Neuronal stem cell (in vitro differentiated cells): Measurements from ENCODE around the gene FAM161A.
A peak's percentile ranks its signal among the peaks of the same experiment; 100 is the strongest.
"Not testable (repeated sequence)": the region's sequence is repeated elsewhere in the genome, so short reads cannot be mapped to it uniquely, and the experiment has no call there.

Source experiments
- DNase-seq: peaks from one replicate; pipeline ENCODE4 v3.0.0-alpha.2; 2013; ENCODE audit warnings: low spot score
- H2AFZ ChIP-seq: one replicate; pipeline ENCODE4 v1.6.1; 2013; ENCODE audit warnings: mild to moderate bottlenecking, low read length, inconsistent platforms
- H2AK5ac ChIP-seq: 2 replicates; pipeline ENCODE4 v1.6.1; 2013; ENCODE audit warnings: low read depth, mild to moderate bottlenecking, inconsistent platforms, low read length, moderate library complexity, mixed read lengths
- H2BK120ac ChIP-seq: 2 replicates; pipeline ENCODE4 v1.6.1; 2013; ENCODE audit warnings: low read depth, mild to moderate bottlenecking, inconsistent platforms, low read length, moderate library complexity, mixed read lengths
- H2BK12ac ChIP-seq: one replicate; pipeline ENCODE4 v1.6.1; 2013; ENCODE audit warnings: low read length, inconsistent platforms
- H2BK15ac ChIP-seq: 2 replicates; pipeline ENCODE4 v1.6.1; 2013; ENCODE audit warnings: mild to moderate bottlenecking, low read length, inconsistent platforms, mixed read lengths
- H2BK5ac ChIP-seq: one replicate; pipeline ENCODE4 v1.6.1; 2013; ENCODE audit warnings: inconsistent platforms, mild to moderate bottlenecking, low read length, moderate library complexity
- H3K14ac ChIP-seq: one replicate; pipeline ENCODE4 v1.6.1; 2013; ENCODE audit warnings: low read length, inconsistent platforms
- H3K18ac ChIP-seq: 2 replicates; pipeline ENCODE4 v1.6.1; 2013; ENCODE audit warnings: low read length, inconsistent platforms
- H3K23ac ChIP-seq: 2 replicates; pipeline ENCODE4 v1.6.1; 2013; ENCODE audit warnings: low read depth, mild to moderate bottlenecking, mixed read lengths, low read length, inconsistent platforms; ENCODE audit not compliant: poor library complexity
- H3K27ac ChIP-seq: replicated peaks from 3 replicates; pipeline ENCODE4 v1.5.1; 2013; ENCODE audit warnings: low read length, inconsistent platforms
- H3K27me3 ChIP-seq, 3 experiments: 2 replicates each; pipeline ENCODE4 v1.6.1; 2013; ENCODE audit warnings: low read length in 3 of 3, mild to moderate bottlenecking in 2 of 3, inconsistent platforms in 1 of 3, low read depth in 1 of 3, mixed read lengths in 1 of 3, moderate library complexity in 1 of 3; ENCODE audit not compliant: control insufficient read depth in 3 of 3, insufficient read depth in 3 of 3
- H3K36me3 ChIP-seq, 2 donors: replicated peaks in 1 of 2; 2 replicates each; pipeline ENCODE4 v1.6.1; 2013; ENCODE audit warnings: low read length in 2 of 2; ENCODE audit not compliant: control insufficient read depth in 2 of 2, insufficient read depth in 2 of 2
- H3K4ac ChIP-seq: 2 replicates; pipeline ENCODE4 v1.6.1; 2013; ENCODE audit warnings: inconsistent platforms, mild to moderate bottlenecking, low read length, moderate library complexity
- H3K4me1 ChIP-seq, 2 donors: 1 replicate in 1 of 2; 2 replicates in 1 of 2; pipeline ENCODE4 v1.6.1; 2013; ENCODE audit warnings: low read length in 2 of 2, low read depth in 1 of 2; ENCODE audit not compliant: control insufficient read depth in 2 of 2, insufficient read depth in 1 of 2
- H3K4me2 ChIP-seq: one replicate; pipeline ENCODE4 v1.6.1; 2013; ENCODE audit warnings: mild to moderate bottlenecking, low read length, inconsistent platforms; ENCODE audit not compliant: insufficient read depth, poor library complexity, severe bottlenecking
- H3K4me3 ChIP-seq, 2 donors: 2 replicates each; pipeline ENCODE4 v1.5.1; 2013; ENCODE audit warnings: low read length in 2 of 2, mild to moderate bottlenecking in 2 of 2, inconsistent platforms in 1 of 2, moderate library complexity in 1 of 2
- H3K79me1 ChIP-seq: one replicate; pipeline ENCODE4 v1.6.1; 2013; ENCODE audit warnings: low read depth, mild to moderate bottlenecking, inconsistent platforms, low read length, moderate library complexity
- H3K9ac ChIP-seq: one replicate; pipeline ENCODE4 v1.6.1; 2013; ENCODE audit warnings: mild to moderate bottlenecking, low read depth, low read length, inconsistent platforms; ENCODE audit not compliant: poor library complexity
- H3K9me3 ChIP-seq, 2 donors: replicated peaks in 1 of 2; 2 replicates each; pipeline versions ENCODE3 to v1.6.1; 2013; ENCODE audit warnings: low read length in 2 of 2, mild to moderate bottlenecking in 2 of 2, inconsistent platforms in 1 of 2, low read depth in 1 of 2, mixed read lengths in 1 of 2, moderate library complexity in 1 of 2; ENCODE audit not compliant: control insufficient read depth in 2 of 2, insufficient read depth in 1 of 2
- H4K8ac ChIP-seq: one replicate; pipeline ENCODE4 v1.6.1; 2013; ENCODE audit warnings: low read depth, mild to moderate bottlenecking, inconsistent platforms, low read length, moderate library complexity
- H4K91ac ChIP-seq: one replicate; pipeline ENCODE4 v1.6.1; 2013; ENCODE audit warnings: low read length, low read depth, mild to moderate bottlenecking, inconsistent platforms; ENCODE audit not compliant: poor library complexity
- WGBS, 2 donors: extraction: QIAGEN DNeasy Blood & Tissue Kit; methylation state at CpG; one replicate each; pipeline ENCODE4 v1.1.7; 2013; ENCODE audit warnings: missing lambda C conversion rate in 2 of 2, mixed read lengths in 1 of 2; ENCODE audit not compliant: insufficient read length in 2 of 2, insufficient replicate concordance in 1 of 2; ENCODE audit errors: extremely low coverage in 2 of 2; 5-methylcytosine and 5-hydroxymethylcytosine counted together

FAM161A gene

DNA sequence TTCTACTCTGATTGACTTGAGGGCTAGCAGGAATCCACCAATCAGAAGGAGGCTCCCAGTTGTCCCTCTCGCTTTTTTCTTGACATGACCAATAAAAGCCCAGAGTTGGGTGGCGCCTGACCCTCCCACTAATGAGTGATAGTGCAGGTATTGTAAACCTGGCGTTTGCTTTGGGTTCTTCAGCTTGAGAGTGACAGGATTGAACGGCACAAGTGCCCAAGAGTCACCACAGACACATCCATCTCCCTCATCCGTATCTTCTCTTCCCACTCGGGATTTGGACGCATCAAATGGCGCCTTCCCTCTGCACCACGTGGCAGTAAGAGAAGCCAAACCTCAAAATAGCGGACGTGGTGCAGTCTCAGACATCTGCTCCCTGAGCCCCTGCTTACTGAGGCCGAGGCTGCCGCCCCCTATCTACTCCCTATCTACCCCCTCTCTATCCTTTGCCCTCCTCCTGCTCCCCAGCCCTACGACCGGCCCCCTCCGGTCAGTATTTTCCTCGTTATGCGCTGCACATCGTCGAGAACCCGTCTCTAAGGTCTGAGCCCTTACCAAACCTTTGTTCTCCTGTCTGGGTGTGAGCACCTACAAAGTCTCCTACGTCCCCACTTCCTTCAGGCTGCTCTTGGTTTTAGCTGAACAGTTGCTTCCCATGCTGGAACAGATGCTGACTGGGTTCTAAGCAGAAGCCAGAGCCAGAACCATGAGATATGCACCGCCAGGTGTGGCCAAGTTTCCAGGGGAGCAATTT, 881 bp upstream of the FAM161A start:
- Histone ChIP-seq H4K8ac (no peak overlapping the region), H3K4me3 (peak overlapping the region; percentile 61 to 85), H3K14ac (no peak overlapping the region), H2AK5ac (no peak overlapping the region), H2BK15ac (peak overlapping the region; percentile 1), H3K4me1 (peaks cover 2% of the 10 kb centered on the region in 2 donors), H4K91ac (no peak overlapping the region), H2AFZ (peak overlapping the region; percentile 97), H3K9me3 (no peaks in the 10 kb centered on the region), H3K4me2 (peak overlapping the region; percentile 97), H3K27ac (peak overlapping the region; percentile 85), H3K9ac (peak overlapping the region; percentile 75), H3K36me3 (peaks cover 0 to 3% of the 10 kb centered on the region in 2 donors), H2BK5ac (no peak overlapping the region), H3K4ac (peak overlapping the region; percentile 37), H3K79me1 (no peaks in the 10 kb centered on the region), H2BK120ac (no peak overlapping the region), H2BK12ac (no peak overlapping the region), H3K18ac (peak overlapping the region; percentile 94), H3K27me3 (no peaks in the 10 kb centered on the region), H3K23ac (peak overlapping the region; percentile 21)
- peak; percentile 94 for DNase-seq
- WGBS, 2 donors = no CpG with 5 or more reads among the region's 23 CpGs

DNA sequence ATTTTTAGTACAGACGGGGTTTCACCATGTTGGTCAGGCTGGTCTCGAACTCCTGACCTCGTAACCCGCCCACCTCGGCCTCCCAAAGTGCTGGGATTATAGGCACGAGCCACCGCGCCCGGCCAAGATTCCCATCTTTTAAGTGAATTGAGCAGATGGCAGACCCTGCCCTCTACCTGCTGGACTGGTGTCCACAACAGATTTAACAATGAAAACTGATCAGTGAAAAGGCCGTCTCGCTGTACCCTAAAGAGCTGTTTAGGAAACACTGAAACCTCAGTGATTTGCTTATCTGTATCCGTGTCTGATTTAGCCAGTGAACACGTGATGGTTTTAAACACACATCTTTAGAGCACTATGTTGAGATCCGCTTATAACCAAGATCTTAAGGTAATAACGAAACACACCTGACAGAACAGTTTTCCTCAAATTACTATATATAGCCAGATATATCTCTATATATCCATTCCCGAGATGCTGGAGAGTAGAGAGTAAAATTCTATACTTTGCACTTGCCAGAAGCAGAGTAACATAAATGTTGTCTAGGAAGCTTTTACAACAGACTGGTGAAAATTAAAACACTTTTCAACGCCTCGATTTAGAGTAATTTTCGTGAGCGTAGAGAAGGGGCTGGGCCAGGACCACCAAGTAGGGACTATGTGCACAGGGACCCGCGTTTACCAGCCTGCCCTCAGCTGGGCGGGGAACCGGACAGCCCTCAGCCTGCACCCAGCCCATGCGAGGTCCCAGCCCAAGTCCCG, 594 bp downstream of the FAM161A start:
- H3K27me3 ChIP-seq = no peaks in the 10 kb centered on the region
- DNase-seq = peak; percentile 2

DNA sequence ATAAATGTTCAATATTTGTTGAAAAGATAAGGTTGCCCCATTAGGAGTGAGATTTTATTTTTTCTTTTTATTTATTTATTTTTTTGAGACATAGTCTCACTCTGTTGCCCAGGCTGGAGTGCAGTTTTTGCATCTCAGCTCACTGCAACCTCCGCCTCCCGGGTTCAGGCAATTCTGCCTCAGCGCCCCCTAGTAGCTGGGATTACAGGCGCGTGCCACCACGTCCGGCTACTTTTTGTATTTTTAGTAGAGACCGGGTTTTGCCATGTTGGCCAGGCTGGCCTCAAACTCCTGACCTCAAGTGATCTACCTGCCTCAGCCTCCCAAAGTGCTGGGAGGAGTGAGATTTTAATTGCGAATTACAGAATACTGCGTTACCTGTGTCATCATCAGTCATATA, 2.6 kb downstream of the FAM161A start:
- peaks cover 3 to 14% of the 10 kb centered on the region in 2 donors for H3K36me3 ChIP-seq
- not testable (repeated sequence) for H4K91ac ChIP-seq, H2BK120ac ChIP-seq, H2BK12ac ChIP-seq, H3K27ac ChIP-seq, H4K8ac ChIP-seq, H2AFZ ChIP-seq, H3K4ac ChIP-seq, H3K18ac ChIP-seq, H3K27me3 ChIP-seq, H2BK5ac ChIP-seq, H3K9ac ChIP-seq, H3K4me2 ChIP-seq, H3K4me1 ChIP-seq, H3K4me3 ChIP-seq, H3K9me3 ChIP-seq, H3K14ac ChIP-seq, H2AK5ac ChIP-seq, DNase-seq, H3K23ac ChIP-seq, H2BK15ac ChIP-seq, H3K79me1 ChIP-seq
- no CpG with 5 or more reads among the region's 10 CpGs for WGBS, 2 donors

More for the DNA sequence above, 594 bp downstream of the FAM161A start:
- peak overlapping the region; percentile 97 for H2AFZ ChIP-seq
- peaks cover 0 to 3% of the 10 kb centered on the region in 2 donors for H3K36me3 ChIP-seq
- H3K14ac ChIP-seq = no peak overlapping the region
- H2BK15ac ChIP-seq = no peak overlapping the region
- H3K18ac ChIP-seq = peak overlapping the region; percentile 98
- H3K23ac ChIP-seq = no peak overlapping the region
- peak overlapping the region; percentile 56 for H2BK5ac ChIP-seq
- no peak overlapping the region for H2BK12ac ChIP-seq
- peak overlapping the region; percentile 85 for H3K27ac ChIP-seq
- H3K4me1 ChIP-seq = peaks cover 2% of the 10 kb centered on the region in 2 donors
- peak overlapping the region; percentile 61 to 82 for H3K4me3 ChIP-seq
- no CpG with 5 or more reads among the region's 26 CpGs for WGBS, 2 donors
- H2AK5ac ChIP-seq = no peak overlapping the region
- H3K9me3 ChIP-seq = no peaks in the 10 kb centered on the region
- H2BK120ac ChIP-seq = no peak overlapping the region
- no peak overlapping the region for H4K91ac ChIP-seq
- H4K8ac ChIP-seq = no peak overlapping the region
- H3K9ac ChIP-seq = peak overlapping the region; percentile 95
- H3K4me2 ChIP-seq = peak overlapping the region; percentile 97
- H3K79me1 ChIP-seq = no peaks in the 10 kb centered on the region
- no peak overlapping the region for H3K4ac ChIP-seq

DNA sequence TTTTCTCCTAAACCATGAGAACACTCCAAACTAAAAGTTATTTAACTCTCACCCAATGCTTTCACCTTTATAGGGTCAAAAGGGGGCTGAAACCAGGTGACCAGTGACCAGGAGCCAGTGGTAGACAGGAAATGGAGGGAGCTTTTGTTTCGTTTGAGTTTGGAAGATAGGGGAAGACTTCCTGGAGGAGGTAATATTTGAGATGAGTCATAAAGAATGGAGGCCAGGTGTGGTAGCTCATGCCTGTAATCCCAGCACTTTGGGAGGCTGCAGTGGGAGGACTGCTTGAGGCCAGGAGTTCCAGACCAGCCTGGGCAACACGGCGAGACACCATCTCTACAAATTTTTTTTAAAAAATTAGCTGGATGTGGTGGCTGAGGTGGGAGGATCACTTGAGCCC, 8.5 kb downstream of the FAM161A start:
- no CpG with 5 or more reads among the region's 3 CpGs for WGBS, 2 donors
- no peak for DNase-seq

More for the DNA sequence above, 8.5 kb downstream of the FAM161A start:
- no peak overlapping the region for H2BK120ac ChIP-seq
- H3K18ac ChIP-seq = no peak overlapping the region
- H3K4me1 ChIP-seq = no peaks in the 10 kb centered on the region
- no peak overlapping the region for H4K91ac ChIP-seq
- H3K14ac ChIP-seq = no peak overlapping the region
- H2BK12ac ChIP-seq = no peak overlapping the region
- no peaks in the 10 kb centered on the region for H3K27me3 ChIP-seq
- H3K4me3 ChIP-seq = no peak overlapping the region
- peaks cover 3 to 52% of the 10 kb centered on the region in 2 donors for H3K36me3 ChIP-seq
- no peaks in the 10 kb centered on the region for H3K9me3 ChIP-seq
- H3K4me2 ChIP-seq = no peak overlapping the region
- no peak overlapping the region for H3K4ac ChIP-seq
- no peak overlapping the region for H2AFZ ChIP-seq
- H2BK15ac ChIP-seq = no peak overlapping the region
- no peak overlapping the region for H4K8ac ChIP-seq
- H3K79me1 ChIP-seq = no peaks in the 10 kb centered on the region
- H3K23ac ChIP-seq = no peak overlapping the region
- H3K27ac ChIP-seq = no peak overlapping the region
- no peak overlapping the region for H2BK5ac ChIP-seq
- no peak overlapping the region for H3K9ac ChIP-seq
- no peak overlapping the region for H2AK5ac ChIP-seq
